ENCODE measurements around the gene SURF4.

GRCh38 chr9:133342069-133342406, 33.8 kb downstream of the SURF4 start:
- no peak for TF ChIP-seq CTCF (IDR thresholded peaks at IDR 0.05)
- TF ChIP-seq POLR2A (IDR thresholded peaks at IDR 0.05): no peak
